SK-N-SH treated with all-trans-retinoic acid at 6 μM for 48 hours (cell line): ENCODE measurements around the gene CHMP6.

Experiments used
- ATAC-seq: fragments of 200-7000 bp; cut with Tn5 transposase; 3 replicates; pipeline ENCODE4 v1.9.1; 2020; ENCODE audit warnings: mild to moderate bottlenecking, moderate library complexity
- ARNTL ChIP-seq: fragments of 450-650 bp; formaldehyde crosslinking; IDR thresholded peaks from 2 replicates; pipeline ENCODE4 v1.5.0; 2020; ENCODE audit warnings: low read depth, mild to moderate bottlenecking, moderate library complexity, borderline replicate concordance
- BACH2 ChIP-seq: fragments of 250-450 bp; sonication (Bioruptor Pico); IDR thresholded peaks from 2 replicates; pipeline ENCODE4 v1.9.0; 2021; ENCODE audit warnings: mild to moderate bottlenecking, borderline replicate concordance
- CSDC2 ChIP-seq: fragments of 250-450 bp; sonication (Bioruptor Pico); IDR thresholded peaks from 2 replicates; pipeline ENCODE4 v1.5.0; 2020; ENCODE audit warnings: mild to moderate bottlenecking, moderate library complexity
- CSRNP3 ChIP-seq: fragments of 250-450 bp; sonication (Bioruptor Pico); IDR thresholded peaks from 2 replicates; pipeline ENCODE4 v1.5.1; 2021; ENCODE audit warnings: mild to moderate bottlenecking, moderate library complexity
- ESRRG ChIP-seq: fragments of 250-450 bp; sonication (Bioruptor Pico); IDR thresholded peaks from 2 replicates; pipeline ENCODE4 v1.6.1; 2021; ENCODE audit warnings: mild to moderate bottlenecking
- ISL1 ChIP-seq: fragments of 250-450 bp; sonication (Bioruptor Pico); IDR thresholded peaks from 2 replicates; pipeline ENCODE4 v2.1.2; 2022; ENCODE audit warnings: mild to moderate bottlenecking, moderate library complexity
- PATZ1 ChIP-seq: fragments of 250-450 bp; sonication (Bioruptor Pico); IDR thresholded peaks from 2 replicates; pipeline ENCODE4 v1.8.0; 2020; ENCODE audit warnings: mild to moderate bottlenecking, moderate library complexity, borderline replicate concordance
- POU6F1 ChIP-seq: fragments of 250-450 bp; sonication (Bioruptor Pico); IDR thresholded peaks from 2 replicates; pipeline ENCODE4 v1.8.0; 2021; ENCODE audit warnings: low read depth, mild to moderate bottlenecking, moderate library complexity, borderline replicate concordance
- RARB ChIP-seq: fragments of 250-450 bp; sonication (Bioruptor Pico); IDR thresholded peaks from 2 replicates; pipeline ENCODE4 v1.8.0; 2021; ENCODE audit warnings: mild to moderate bottlenecking, moderate library complexity
- SNAI2 ChIP-seq: fragments of 250-450 bp; sonication (Bioruptor Pico); IDR thresholded peaks from 2 replicates; pipeline ENCODE4 v1.5.0; 2020; ENCODE audit warnings: mild to moderate bottlenecking, moderate library complexity
- TCF4 ChIP-seq: fragments of 250-450 bp; sonication (Bioruptor Pico); IDR thresholded peaks from 2 replicates; pipeline ENCODE4 v1.8.0; 2021; ENCODE audit warnings: mild to moderate bottlenecking, moderate library complexity, borderline replicate concordance
- TOX ChIP-seq: fragments of 250-450 bp; sonication (Bioruptor Pico); IDR thresholded peaks from 2 replicates; pipeline ENCODE4 v1.8.0; 2021; ENCODE audit warnings: mild to moderate bottlenecking, moderate library complexity, borderline replicate concordance
- ZC3H10 ChIP-seq: fragments of 250-450 bp; sonication (Bioruptor Pico); IDR thresholded peaks from 2 replicates; pipeline ENCODE4 v1.5.1; 2021; ENCODE audit warnings: mild to moderate bottlenecking, moderate library complexity
- ZNF565 ChIP-seq: fragments of 450-650 bp; formaldehyde crosslinking; conservative IDR thresholded peaks from 2 replicates; pipeline ENCODE4 v1.5.0; 2020; ENCODE audit warnings: low read depth, mild to moderate bottlenecking, moderate library complexity
- ZNF70 ChIP-seq: fragments of 450-650 bp; formaldehyde crosslinking; IDR thresholded peaks from 2 replicates; pipeline ENCODE4 v1.5.0; 2020; ENCODE audit warnings: mild to moderate bottlenecking, moderate library complexity
- ZNF8 ChIP-seq: fragments of 450-650 bp; formaldehyde crosslinking; IDR thresholded peaks from 2 replicates; pipeline ENCODE4 v1.5.0; 2020; ENCODE audit warnings: mild to moderate bottlenecking, moderate library complexity
- TF ChIP-seq, protein P1 (sequence below): fragments of 250-450 bp; sonication (Bioruptor Pico); IDR thresholded peaks from 2 replicates; pipeline ENCODE4 v1.5.1; 2020; ENCODE audit warnings: low read depth, mild to moderate bottlenecking, moderate library complexity

CHMP6 gene

DNA sequence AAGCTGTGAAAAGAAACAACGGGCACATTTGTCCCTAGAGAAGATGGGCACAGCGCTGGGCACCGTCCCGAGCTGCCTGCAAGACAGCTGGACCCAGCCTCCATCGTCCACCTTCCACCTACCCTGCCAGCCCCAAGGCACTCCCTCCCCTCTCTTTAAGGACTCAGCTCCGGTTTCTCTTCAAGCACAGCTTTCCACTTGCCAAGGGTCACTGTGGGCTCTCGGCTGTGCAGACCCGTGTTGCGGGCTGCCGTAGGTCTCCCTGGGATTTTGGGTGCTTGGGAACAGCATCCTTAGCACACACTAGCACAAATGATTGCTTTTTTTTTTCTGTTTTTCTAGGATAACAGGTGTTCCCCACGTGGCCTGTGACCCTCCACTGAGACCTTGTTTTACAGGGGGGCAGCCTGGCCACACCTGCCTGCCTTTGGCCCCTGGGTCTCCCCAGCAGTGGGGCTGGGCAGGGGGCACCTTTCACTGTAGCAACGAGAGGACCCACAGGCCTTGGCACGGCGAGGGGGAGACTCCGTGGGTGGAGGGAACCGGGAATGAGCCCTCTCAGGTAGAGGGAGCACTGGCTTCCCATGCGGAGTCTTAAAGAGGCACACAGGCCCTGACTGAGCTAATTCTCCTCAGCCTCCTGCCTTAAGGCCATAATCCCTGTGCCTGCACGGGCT, 1.4 kb downstream of the CHMP6 start:
- no peak for ATAC-seq
- TF ChIP-seq ZC3H10 (no peak), BACH2 (CRISPR knock-in tag) (no peak), ISL1 (CRISPR knock-in tag) (no peak), CSDC2 (no peak), SNAI2 (no peak), ESRRG (CRISPR knock-in tag) (no peak), ZNF70 (CRISPR knock-in tag) (no peak), CSRNP3 (CRISPR knock-in tag) (no peak), ARNTL (no peak), RARB (CRISPR knock-in tag) (no peak), ZNF565 (CRISPR knock-in tag) (no peak), TCF4 (CRISPR knock-in tag) (no peak), ZNF8 (CRISPR knock-in tag) (no peak), POU6F1 (CRISPR knock-in tag) (no peak)
- TF ChIP-seq, protein P1, sequence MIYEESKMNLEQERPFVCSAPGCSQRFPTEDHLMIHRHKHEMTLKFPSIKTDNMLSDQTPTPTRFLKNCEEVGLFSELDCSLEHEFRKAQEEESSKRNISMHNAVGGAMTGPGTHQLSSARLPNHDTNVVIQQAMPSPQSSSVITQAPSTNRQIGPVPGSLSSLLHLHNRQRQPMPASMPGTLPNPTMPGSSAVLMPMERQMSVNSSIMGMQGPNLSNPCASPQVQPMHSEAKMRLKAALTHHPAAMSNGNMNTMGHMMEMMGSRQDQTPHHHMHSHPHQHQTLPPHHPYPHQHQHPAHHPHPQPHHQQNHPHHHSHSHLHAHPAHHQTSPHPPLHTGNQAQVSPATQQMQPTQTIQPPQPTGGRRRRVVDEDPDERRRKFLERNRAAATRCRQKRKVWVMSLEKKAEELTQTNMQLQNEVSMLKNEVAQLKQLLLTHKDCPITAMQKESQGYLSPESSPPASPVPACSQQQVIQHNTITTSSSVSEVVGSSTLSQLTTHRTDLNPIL = no peak

DNA sequence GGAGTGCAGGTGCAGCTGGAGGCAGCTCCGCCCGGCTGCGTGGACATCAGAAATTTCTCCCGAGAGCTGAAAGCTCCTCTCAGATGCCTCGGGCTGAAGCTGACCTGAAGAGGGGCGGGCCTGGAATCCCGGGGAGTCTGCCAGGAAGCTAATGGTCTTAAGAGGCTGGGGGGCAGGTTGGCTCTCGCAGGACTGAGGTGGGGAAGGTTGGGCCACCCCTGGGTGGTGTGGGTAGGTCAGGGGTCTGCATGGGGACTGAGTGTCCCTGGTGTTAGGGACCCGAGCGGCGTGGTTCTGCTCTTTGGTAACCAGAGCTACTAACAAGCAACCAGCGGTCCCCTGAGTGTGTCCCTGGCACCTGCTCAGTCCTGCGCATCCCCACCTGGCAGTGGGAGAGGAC, 3.5 kb downstream of the CHMP6 start:
- TF ChIP-seq CSRNP3 (CRISPR knock-in tag) (no peak), ZC3H10 (no peak)
- ATAC-seq = no peak

GRCh38 chr17:80996422-80997305, 5.0 kb downstream of the CHMP6 start:
- ATAC-seq = no peak
- no peak for TF ChIP-seq PATZ1

GRCh38 chr17:80997424-80998117, 5.9 kb downstream of the CHMP6 start:
- no peak for ATAC-seq
- TF ChIP-seq ARNTL = no peak

DNA sequence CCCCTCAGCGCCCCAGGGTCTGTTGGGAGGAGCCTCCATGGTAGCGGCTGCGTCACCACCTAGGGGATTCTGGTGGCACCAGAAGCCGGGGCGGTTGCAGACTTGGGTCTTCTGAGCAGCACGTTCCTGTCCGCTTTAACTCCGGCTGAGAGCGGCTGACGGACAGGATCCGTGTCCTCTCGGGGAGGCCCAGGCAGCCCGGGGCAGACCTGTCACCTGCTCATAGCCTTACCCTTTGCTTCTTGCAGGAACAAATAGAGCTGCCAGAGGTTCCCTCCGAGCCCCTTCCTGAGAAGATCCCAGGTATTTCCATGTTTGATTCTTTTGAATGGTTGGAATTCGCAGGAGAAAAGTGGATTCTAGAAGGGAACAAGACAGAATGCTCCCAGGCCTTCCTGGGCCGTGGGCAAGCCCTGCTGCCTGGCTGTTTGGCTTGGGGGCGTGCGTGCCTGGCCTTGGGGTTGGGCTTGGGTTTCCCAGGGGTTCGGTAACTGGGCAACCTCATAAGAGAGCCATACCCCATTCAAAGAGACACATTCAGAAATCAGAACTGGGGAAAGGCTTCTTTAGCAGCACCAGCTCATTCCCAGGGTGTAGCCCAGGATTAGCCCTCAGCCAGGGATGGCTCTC, 6.6 kb downstream of the CHMP6 start:
- ATAC-seq = no peak
- TF ChIP-seq TOX (CRISPR knock-in tag) (no peak), CSRNP3 (CRISPR knock-in tag) (no peak), BACH2 (CRISPR knock-in tag) (no peak), ZNF70 (CRISPR knock-in tag) (no peak), PATZ1 (no peak), ZNF565 (CRISPR knock-in tag) (no peak)
